ENCODE results near the gene BPGM.

- TF ChIP-seq ZNF157 (tag by site-specific recombination; IDR thresholded peaks at IDR 0.05) (no peak), YY1 (tag by site-specific recombination; IDR thresholded peaks at IDR 0.05) (no peak), ZNF37A (tag by site-specific recombination; IDR thresholded peaks at IDR 0.05) (no peak), TRIM28 (IDR thresholded peaks at IDR 0.05; ENCODE audit: borderline replicate concordance, low read length) (no peak), ZSCAN18 (tag by site-specific recombination; IDR thresholded peaks at IDR 0.05) (no peak), EGR2 (tag by site-specific recombination; IDR thresholded peaks at IDR 0.05; ENCODE audit: low read depth) (no peak), KLF16 (tag by site-specific recombination; IDR thresholded peaks at IDR 0.05) (no peak), ZNF341 (tag by site-specific recombination; IDR thresholded peaks at IDR 0.05; ENCODE audit: low read depth) (no peak), ZEB2 (tag by site-specific recombination; IDR thresholded peaks at IDR 0.05) (no peak), ZNF184 (tag by site-specific recombination; IDR thresholded peaks at IDR 0.05) (no peak)
- TF ChIP-seq, protein P1, sequence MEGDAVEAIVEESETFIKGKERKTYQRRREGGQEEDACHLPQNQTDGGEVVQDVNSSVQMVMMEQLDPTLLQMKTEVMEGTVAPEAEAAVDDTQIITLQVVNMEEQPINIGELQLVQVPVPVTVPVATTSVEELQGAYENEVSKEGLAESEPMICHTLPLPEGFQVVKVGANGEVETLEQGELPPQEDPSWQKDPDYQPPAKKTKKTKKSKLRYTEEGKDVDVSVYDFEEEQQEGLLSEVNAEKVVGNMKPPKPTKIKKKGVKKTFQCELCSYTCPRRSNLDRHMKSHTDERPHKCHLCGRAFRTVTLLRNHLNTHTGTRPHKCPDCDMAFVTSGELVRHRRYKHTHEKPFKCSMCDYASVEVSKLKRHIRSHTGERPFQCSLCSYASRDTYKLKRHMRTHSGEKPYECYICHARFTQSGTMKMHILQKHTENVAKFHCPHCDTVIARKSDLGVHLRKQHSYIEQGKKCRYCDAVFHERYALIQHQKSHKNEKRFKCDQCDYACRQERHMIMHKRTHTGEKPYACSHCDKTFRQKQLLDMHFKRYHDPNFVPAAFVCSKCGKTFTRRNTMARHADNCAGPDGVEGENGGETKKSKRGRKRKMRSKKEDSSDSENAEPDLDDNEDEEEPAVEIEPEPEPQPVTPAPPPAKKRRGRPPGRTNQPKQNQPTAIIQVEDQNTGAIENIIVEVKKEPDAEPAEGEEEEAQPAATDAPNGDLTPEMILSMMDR (tag by site-specific recombination; IDR thresholded peaks at IDR 0.05): no peak
- TF ChIP-seq, protein P2, sequence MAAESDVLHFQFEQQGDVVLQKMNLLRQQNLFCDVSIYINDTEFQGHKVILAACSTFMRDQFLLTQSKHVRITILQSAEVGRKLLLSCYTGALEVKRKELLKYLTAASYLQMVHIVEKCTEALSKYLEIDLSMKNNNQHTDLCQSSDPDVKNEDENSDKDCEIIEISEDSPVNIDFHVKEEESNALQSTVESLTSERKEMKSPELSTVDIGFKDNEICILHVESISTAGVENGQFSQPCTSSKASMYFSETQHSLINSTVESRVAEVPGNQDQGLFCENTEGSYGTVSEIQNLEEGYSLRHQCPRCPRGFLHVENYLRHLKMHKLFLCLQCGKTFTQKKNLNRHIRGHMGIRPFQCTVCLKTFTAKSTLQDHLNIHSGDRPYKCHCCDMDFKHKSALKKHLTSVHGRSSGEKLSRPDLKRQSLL (tag by site-specific recombination; IDR thresholded peaks at IDR 0.05): no peak
These were observed 63.8 kb downstream of the BPGM start for GRCh38 chr7:134710511-134710853.

Data from HEK293 (cell line).